Progenitor cell of endocrine pancreas (in vitro differentiated cells): ENCODE results near the gene ABI3BP. TPM values are rescaled to one million over a fixed set of nuclear protein-coding genes. Genes with fewer than 3 reads are reported as not detected.

ENCODE experiments used
- DNase-seq: peaks from one replicate; pipeline ENCODE4 v3.0.0; 2021; ENCODE audit warnings: low spot score; ENCODE audit not compliant: unreplicated experiment
- H3K27ac Mint-ChIP-seq: 2 replicates; pipeline ENCODE4 v1.8.0; 2021; ENCODE audit warnings: mild to moderate bottlenecking, moderate library complexity, mixed read lengths
- H3K27me3 Mint-ChIP-seq: 2 replicates; pipeline ENCODE4 v1.8.0; 2021; ENCODE audit warnings: mixed read lengths
- H3K36me3 Mint-ChIP-seq: 2 replicates; pipeline ENCODE4 v1.8.0; 2022; ENCODE audit warnings: mixed read lengths; ENCODE audit not compliant: insufficient read depth
- H3K4me1 Mint-ChIP-seq: 2 replicates; pipeline ENCODE4 v1.8.0; 2021; ENCODE audit warnings: low read depth, mixed read lengths
- H3K4me3 Mint-ChIP-seq: 2 replicates; pipeline ENCODE4 v1.8.0; 2021; ENCODE audit warnings: low read depth, mild to moderate bottlenecking, moderate library complexity, mixed read lengths
- H3K9me3 Mint-ChIP-seq: 2 replicates; pipeline ENCODE4 v1.8.0; 2021; ENCODE audit warnings: low read depth, mixed read lengths
- CTCF ChIP-seq: fragments of 200-600 bp; sonication (generic); IDR thresholded peaks from one replicate; pipeline ENCODE4 v1.5.0; 2021; ENCODE audit warnings: antibody characterized with exemption, mild to moderate bottlenecking; ENCODE audit not compliant: unreplicated experiment
- total RNA-seq: library from RNA; stranded (reverse); gene quantifications from 2 replicates; pipeline ENCODE4 v1.2.1, GENCODE V29; 2021

ABI3BP gene
- total RNA-seq, 1 donor from 2014 or later = not detected

- Mint-ChIP-seq H3K27me3 (no peaks in the 10 kb centered on the region), H3K36me3 (peaks cover 1% of the 10 kb centered on the region), H3K9me3 (peaks cover 8% of the 10 kb centered on the region), H3K4me3 (no peak overlapping the region), H3K4me1 (peaks cover 15% of the 10 kb centered on the region), H3K27ac (peak overlapping the region; percentile 86)
- no peak for TF ChIP-seq CTCF
- no peak for DNase-seq
These were observed 43.5 kb upstream of the ABI3BP start for GRCh38 chr3:101036676-101037075.

GRCh38 chr3:101036213-101036618, 43.0 kb upstream of the ABI3BP start:
- peaks cover 15% of the 10 kb centered on the region for H3K4me1 Mint-ChIP-seq
- no peak overlapping the region for H3K4me3 Mint-ChIP-seq
- peaks cover 9% of the 10 kb centered on the region for H3K9me3 Mint-ChIP-seq
- H3K27ac Mint-ChIP-seq = peak overlapping the region; percentile 86
- H3K27me3 Mint-ChIP-seq = no peaks in the 10 kb centered on the region
- DNase-seq = no peak
- no peak for TF ChIP-seq CTCF
- H3K36me3 Mint-ChIP-seq = peaks cover 2% of the 10 kb centered on the region

- Mint-ChIP-seq H3K27ac (no peak overlapping the region), H3K4me3 (no peak overlapping the region), H3K36me3 (peaks cover 2% of the 10 kb centered on the region), H3K9me3 (peaks cover 21% of the 10 kb centered on the region), H3K4me1 (no peaks in the 10 kb centered on the region), H3K27me3 (no peaks in the 10 kb centered on the region)
- no peak for DNase-seq
- TF ChIP-seq CTCF = no peak
These were observed 34.1 kb upstream of the ABI3BP start for GRCh38 chr3:101027286-101027685.

GRCh38 chr3:101026881-101027280, 33.7 kb upstream of the ABI3BP start:
- Mint-ChIP-seq H3K4me3 (no peak overlapping the region), H3K9me3 (peaks cover 21% of the 10 kb centered on the region), H3K4me1 (no peaks in the 10 kb centered on the region), H3K27me3 (no peaks in the 10 kb centered on the region), H3K36me3 (peaks cover 2% of the 10 kb centered on the region), H3K27ac (no peak overlapping the region)
- DNase-seq = no peak
- TF ChIP-seq CTCF = no peak

GRCh38 chr3:101026244-101026643, 33.0 kb upstream of the ABI3BP start:
- Mint-ChIP-seq H3K9me3 (peaks cover 18% of the 10 kb centered on the region), H3K4me1 (no peaks in the 10 kb centered on the region), H3K27ac (peak overlapping the region; percentile 38), H3K36me3 (no peaks in the 10 kb centered on the region), H3K4me3 (no peak overlapping the region), H3K27me3 (no peaks in the 10 kb centered on the region)
- TF ChIP-seq CTCF = no peak
- no peak for DNase-seq
